GM21381 (cell line): ENCODE results near the gene CHST14.

Experiments used
- ATAC-seq: cut with Tn5 transposase; IDR thresholded peaks from one replicate; pipeline ENCODE4 v1.9.1; 2021; ENCODE audit warnings: mild to moderate bottlenecking, moderate library complexity; ENCODE audit not compliant: unreplicated experiment

CHST14 gene

GRCh38 chr15:40487816-40488682 lies 17.3 kb downstream of the CHST14 start:
- ATAC-seq: no peak

- ATAC-seq: no peak
Observed at GRCh38 chr15:40489274-40490175, 18.7 kb downstream of the CHST14 start.

GRCh38 chr15:40493089-40493840 lies 22.5 kb downstream of the CHST14 start:
- ATAC-seq: no peak

GRCh38 chr15:40495516-40495915 lies 24.7 kb downstream of the CHST14 start:
- no peak for ATAC-seq

GRCh38 chr15:40498418-40498817 lies 27.6 kb downstream of the CHST14 start:
- no peak for ATAC-seq

GRCh38 chr15:40498891-40499290 lies 28.1 kb downstream of the CHST14 start:
- no peak for ATAC-seq

GRCh38 chr15:40499931-40500330 lies 29.1 kb downstream of the CHST14 start:
- ATAC-seq: no peak

- no peak for ATAC-seq
Observed at GRCh38 chr15:40500568-40501330, 30.0 kb downstream of the CHST14 start.

GRCh38 chr15:40501487-40501886 lies 30.7 kb downstream of the CHST14 start:
- ATAC-seq: no peak

- no peak for ATAC-seq
Observed at GRCh38 chr15:40506964-40507571, 36.3 kb downstream of the CHST14 start.

GRCh38 chr15:40508216-40508615 lies 37.4 kb downstream of the CHST14 start:
- no peak for ATAC-seq

GRCh38 chr15:40510201-40510600 lies 39.4 kb downstream of the CHST14 start:
- no peak for ATAC-seq

- no peak for ATAC-seq
Observed at GRCh38 chr15:40511093-40511471, 40.3 kb downstream of the CHST14 start.

- ATAC-seq: no peak
Observed at GRCh38 chr15:40511472-40512133, 40.8 kb downstream of the CHST14 start.

- no peak for ATAC-seq
Observed at GRCh38 chr15:40512440-40512839, 41.7 kb downstream of the CHST14 start.

GRCh38 chr15:40513609-40514008 lies 42.8 kb downstream of the CHST14 start:
- ATAC-seq: no peak

GRCh38 chr15:40516322-40516721 lies 45.5 kb downstream of the CHST14 start:
- no peak for ATAC-seq
